H1 (cell line): Measurements from ENCODE around the gene MIS18A. TPM values are rescaled to one million over a fixed set of nuclear protein-coding genes. Genes with fewer than 3 reads are reported as not detected.

Experiments used
- CTBP2 ChIP-seq: IDR thresholded peaks from 2 replicates; pipeline ENCODE4 v1.7.0; 2011; ENCODE audit warnings: borderline replicate concordance, mild to moderate bottlenecking, moderate library complexity, mixed read lengths, low read length; ENCODE audit not compliant: insufficient read depth, insufficient read length
- GABPA ChIP-seq: IDR thresholded peaks from 2 replicates; pipeline ENCODE4 v1.6.1; 2011; ENCODE audit warnings: mild to moderate bottlenecking, low read length, moderate library complexity, borderline replicate concordance; ENCODE audit not compliant: insufficient read depth
- HDAC2 ChIP-seq, 2 experiments: fragments of 300-600 bp in 1 of 2; sonication (generic) in 1 of 2; IDR thresholded peaks; 2 replicates each; pipeline ENCODE4 v1.6.1; 2011 to 2012; ENCODE audit warnings: low read depth in 2 of 2, low read length in 2 of 2, mild to moderate bottlenecking in 2 of 2, moderate library complexity in 2 of 2, borderline replicate concordance in 1 of 2, inconsistent platforms in 1 of 2
- SP2 ChIP-seq: IDR thresholded peaks from 2 replicates; pipeline ENCODE4 v1.6.1; 2012; ENCODE audit warnings: mild to moderate bottlenecking, low read length, inconsistent platforms
- SUZ12 ChIP-seq: fragments of 200-600 bp; sonication (generic); IDR thresholded peaks from 2 replicates; pipeline ENCODE4 v1.6.1; 2012; ENCODE audit warnings: mild to moderate bottlenecking, inconsistent platforms, low read length, moderate library complexity, mixed read lengths
- polyA plus RNA-seq, 7 experiments: library from polyadenylated mRNA; depleted of rRNA in 3 of 7; stranded (reverse) in 5 of 7; unstranded in 2 of 7; fragments of >200 nt in 5 of 7; fragments of 200-250 nt in 2 of 7; gene quantifications; 1 replicate in 5 of 7; 2 replicates in 1 of 7; 4 replicates in 1 of 7; pipeline versions ENCODE4 v1.2.1 to v1.2.3, GENCODE V29; 2011 to 2013; ENCODE audit warnings: missing spikeins in 2 of 7, mixed read lengths in 2 of 7
- total RNA-seq: library from RNA; stranded (reverse); fragmentation: NEBNext Ultra II Directional; extraction: Animal tissue kit (Norgen Biotek cat#: 25700); gene quantifications from 2 replicates; pipeline ENCODE4 v1.2.1, GENCODE V29; 2021

MIS18A gene
- total and polyA plus RNA-seq, 2 of the 8 experiments (the other 6 are each of a cell fraction or from before 2014, with no cell fraction given), result 28.9 to 53.0 TPM

- no peak for TF ChIP-seq HDAC2 (IDR thresholded peaks at IDR 0.05; ENCODE audit: borderline replicate concordance in 1 of 2, low read depth in 2 of 2, low read length in 2 of 2)
- TF ChIP-seq SUZ12, result no peak
- no peak for TF ChIP-seq GABPA
- no peak for TF ChIP-seq SP2
- no peak for TF ChIP-seq CTBP2
Observed at GRCh38 chr21:32312976-32313375, 34.1 kb upstream of the MIS18A start (continued).
